ENCODE data around the gene ATP2B2. TPM values are rescaled to one million over a fixed set of nuclear protein-coding genes. Genes with fewer than 3 reads are reported as not detected.

The ATP2B2 gene
- total RNA-seq, 1 donor = not detected

- peaks cover 19% of the 10 kb centered on the region for H3K4me1 ChIP-seq (ENCODE audit: insufficient read depth, low read length)
- H3K4me3 ChIP-seq (ENCODE audit: low read length) = no peak overlapping the region
- H3K9me3 ChIP-seq (ENCODE audit: low read depth, low read length) = no peaks in the 10 kb centered on the region
- no peaks in the 10 kb centered on the region for H3K27me3 ChIP-seq (ENCODE audit: insufficient read depth, low read length)
Measured at GRCh38 chr3:10317961-10318350, 187.4 kb downstream of the ATP2B2 start.

DNA sequence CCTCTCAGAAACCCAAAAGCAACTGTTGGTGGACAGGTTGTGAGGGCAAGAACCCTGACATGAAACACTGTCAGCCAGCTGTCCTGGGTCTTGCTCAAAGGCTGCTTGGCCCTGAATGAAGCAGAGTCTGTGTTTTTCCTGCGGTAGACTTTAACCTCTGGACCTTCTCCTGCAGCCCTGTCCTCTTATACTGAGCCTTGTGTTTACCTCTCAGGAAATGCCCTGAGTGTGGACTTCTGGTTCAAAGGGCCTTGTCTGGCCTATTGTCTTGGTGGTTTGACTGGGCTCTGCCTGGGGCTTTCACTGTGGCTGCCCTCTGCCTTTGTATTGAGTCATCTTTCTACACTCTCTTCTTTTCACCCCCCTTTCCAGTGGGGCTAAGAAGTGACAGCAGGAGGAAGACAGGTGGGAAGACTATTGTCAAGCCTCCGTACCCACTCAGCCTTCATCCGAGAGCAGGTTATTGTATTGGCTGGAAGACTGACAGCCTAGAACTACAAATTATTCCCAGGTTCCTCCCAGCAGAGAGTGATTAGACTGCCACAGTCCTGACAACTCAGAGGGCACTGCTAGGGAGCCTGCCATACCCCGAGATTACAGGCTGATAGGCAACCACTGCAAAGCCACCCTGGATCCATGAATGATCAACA is 187.9 kb downstream of the ATP2B2 start:
- Histone ChIP-seq H3K27me3 (ENCODE audit: insufficient read depth, low read length) (no peaks in the 10 kb centered on the region), H3K4me1 (ENCODE audit: insufficient read depth, low read length) (peaks cover 19% of the 10 kb centered on the region), H3K9me3 (ENCODE audit: low read depth, low read length) (no peaks in the 10 kb centered on the region), H3K4me3 (ENCODE audit: low read length) (no peak overlapping the region)

DNA sequence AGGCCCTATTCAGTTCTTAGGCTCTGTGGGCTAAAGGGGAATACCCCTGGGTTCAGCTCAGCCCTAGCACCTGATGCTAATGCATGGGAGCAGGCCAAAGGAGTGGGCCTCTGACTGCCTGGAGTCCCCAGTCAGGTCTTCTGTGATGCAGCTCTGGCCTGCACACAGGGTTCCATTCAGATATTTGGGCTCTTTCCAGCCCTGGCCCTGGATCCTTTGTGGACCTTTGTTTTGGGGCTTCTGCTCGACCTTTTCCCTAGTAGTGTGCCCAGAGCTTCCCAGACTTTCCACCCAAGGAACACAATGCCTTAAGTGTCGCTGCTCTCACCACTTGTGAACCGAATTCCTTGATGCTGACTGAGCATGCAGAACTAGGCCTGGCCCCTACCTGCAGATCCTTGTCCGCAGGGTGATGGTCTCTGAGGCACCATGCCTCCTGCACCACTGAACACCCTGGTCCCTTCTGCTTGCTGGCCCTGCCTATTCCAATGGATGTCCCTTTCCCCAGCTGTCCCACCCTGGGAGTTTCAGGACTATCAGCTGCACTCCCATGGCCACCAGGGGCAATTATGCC is 189.5 kb downstream of the ATP2B2 start:
- H3K4me1 ChIP-seq (ENCODE audit: insufficient read depth, low read length) = peaks cover 14% of the 10 kb centered on the region
- no peaks in the 10 kb centered on the region for H3K9me3 ChIP-seq (ENCODE audit: low read depth, low read length)
- H3K27me3 ChIP-seq (ENCODE audit: insufficient read depth, low read length) = no peaks in the 10 kb centered on the region
- no peak overlapping the region for H3K4me3 ChIP-seq (ENCODE audit: low read length)

- Histone ChIP-seq H3K4me1 (ENCODE audit: insufficient read depth, low read length) (peaks cover 9% of the 10 kb centered on the region), H3K9me3 (ENCODE audit: low read depth, low read length) (no peaks in the 10 kb centered on the region), H3K27me3 (ENCODE audit: insufficient read depth, low read length) (no peaks in the 10 kb centered on the region), H3K4me3 (ENCODE audit: low read length) (no peak overlapping the region)
Measured at GRCh38 chr3:10315101-10315500, 190.3 kb downstream of the ATP2B2 start.

DNA sequence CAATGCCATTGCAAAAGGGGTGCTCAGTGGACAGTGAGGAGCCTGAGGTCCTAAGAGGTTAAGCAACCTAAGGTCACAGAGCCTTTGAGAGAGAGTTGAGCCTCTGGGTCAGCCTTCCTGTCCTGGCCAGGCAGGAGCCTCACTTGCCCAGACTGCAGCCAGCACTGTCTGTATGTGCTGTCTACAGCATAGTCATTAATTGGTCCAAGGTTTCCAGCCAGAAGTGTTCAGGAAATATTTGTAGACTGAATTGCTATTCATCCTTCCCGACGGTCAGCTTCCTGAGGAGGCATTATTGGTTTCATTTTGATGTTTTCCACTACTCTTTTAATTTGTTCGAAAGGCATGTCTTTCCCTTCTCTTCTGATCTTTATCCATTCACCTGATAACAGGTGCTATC is 192.5 kb downstream of the ATP2B2 start:
- Histone ChIP-seq H3K4me3 (ENCODE audit: low read length) (no peak overlapping the region), H3K27me3 (ENCODE audit: insufficient read depth, low read length) (no peaks in the 10 kb centered on the region), H3K4me1 (ENCODE audit: insufficient read depth, low read length) (no peaks in the 10 kb centered on the region), H3K9me3 (ENCODE audit: low read depth, low read length) (no peaks in the 10 kb centered on the region)

DNA sequence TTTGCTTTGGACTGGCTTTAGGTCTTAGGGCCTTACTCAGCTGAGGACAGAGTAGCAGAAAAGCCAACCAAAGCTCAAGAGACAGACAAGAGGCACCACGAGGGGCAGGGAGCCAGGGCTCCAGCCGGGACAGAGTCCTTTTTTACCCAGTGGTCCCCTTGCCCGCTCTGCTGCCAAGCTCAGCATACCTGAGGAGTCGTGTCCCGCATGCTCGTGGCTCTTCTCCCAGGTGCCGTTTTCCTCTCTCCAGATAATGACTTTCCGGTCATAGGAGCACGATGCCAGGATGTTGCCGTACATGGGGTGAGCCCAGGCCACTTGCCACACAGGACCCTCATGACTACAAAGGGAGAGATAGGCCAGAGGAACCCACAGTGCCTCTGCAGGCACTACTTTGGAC is 193.0 kb downstream of the ATP2B2 start:
- H3K9me3 ChIP-seq (ENCODE audit: low read depth, low read length) = no peaks in the 10 kb centered on the region
- no peaks in the 10 kb centered on the region for H3K4me1 ChIP-seq (ENCODE audit: insufficient read depth, low read length)
- H3K27me3 ChIP-seq (ENCODE audit: insufficient read depth, low read length) = no peaks in the 10 kb centered on the region
- H3K4me3 ChIP-seq (ENCODE audit: low read length) = no peak overlapping the region

GRCh38 chr3:10311710-10312109 is 193.7 kb downstream of the ATP2B2 start:
- no peaks in the 10 kb centered on the region for H3K4me1 ChIP-seq (ENCODE audit: insufficient read depth, low read length)
- H3K9me3 ChIP-seq (ENCODE audit: low read depth, low read length) = no peaks in the 10 kb centered on the region
- no peak overlapping the region for H3K4me3 ChIP-seq (ENCODE audit: low read length)
- H3K27me3 ChIP-seq (ENCODE audit: insufficient read depth, low read length) = no peaks in the 10 kb centered on the region

- H3K9me3 ChIP-seq (ENCODE audit: low read depth, low read length) = no peaks in the 10 kb centered on the region
- H3K4me1 ChIP-seq (ENCODE audit: insufficient read depth, low read length) = no peaks in the 10 kb centered on the region
- no peaks in the 10 kb centered on the region for H3K27me3 ChIP-seq (ENCODE audit: insufficient read depth, low read length)
- no peak overlapping the region for H3K4me3 ChIP-seq (ENCODE audit: low read length)
Measured at GRCh38 chr3:10310578-10310977, 194.8 kb downstream of the ATP2B2 start.

GRCh38 chr3:10309736-10310135 is 195.7 kb downstream of the ATP2B2 start:
- H3K9me3 ChIP-seq (ENCODE audit: low read depth, low read length) = no peaks in the 10 kb centered on the region
- H3K27me3 ChIP-seq (ENCODE audit: insufficient read depth, low read length) = no peaks in the 10 kb centered on the region
- H3K4me1 ChIP-seq (ENCODE audit: insufficient read depth, low read length) = no peaks in the 10 kb centered on the region
- H3K4me3 ChIP-seq (ENCODE audit: low read length) = no peak overlapping the region

DNA sequence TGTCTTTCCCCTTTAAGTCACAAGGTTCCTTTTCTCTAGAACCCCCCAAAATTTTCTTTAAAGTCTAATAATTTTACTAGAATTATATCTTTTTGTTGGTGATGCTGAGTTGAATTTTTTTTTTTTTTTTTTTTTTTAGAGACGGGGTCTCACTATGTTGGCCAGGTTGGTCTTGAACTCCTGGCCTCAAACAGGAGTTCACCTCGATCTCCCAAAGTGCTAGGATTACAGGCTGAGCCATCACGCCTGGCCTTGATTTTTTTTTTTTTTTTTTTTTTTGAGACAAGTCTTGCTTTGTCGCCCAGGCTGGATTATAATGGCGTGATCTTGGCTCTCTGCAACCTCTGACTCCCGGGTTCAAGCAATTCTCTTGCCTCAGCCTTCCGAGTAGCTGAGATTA is 196.7 kb downstream of the ATP2B2 start:
- no peaks in the 10 kb centered on the region for H3K4me1 ChIP-seq (ENCODE audit: insufficient read depth, low read length)
- H3K9me3 ChIP-seq (ENCODE audit: low read depth, low read length) = no peaks in the 10 kb centered on the region
- H3K27me3 ChIP-seq (ENCODE audit: insufficient read depth, low read length) = no peaks in the 10 kb centered on the region
- no peak overlapping the region for H3K4me3 ChIP-seq (ENCODE audit: low read length)

DNA sequence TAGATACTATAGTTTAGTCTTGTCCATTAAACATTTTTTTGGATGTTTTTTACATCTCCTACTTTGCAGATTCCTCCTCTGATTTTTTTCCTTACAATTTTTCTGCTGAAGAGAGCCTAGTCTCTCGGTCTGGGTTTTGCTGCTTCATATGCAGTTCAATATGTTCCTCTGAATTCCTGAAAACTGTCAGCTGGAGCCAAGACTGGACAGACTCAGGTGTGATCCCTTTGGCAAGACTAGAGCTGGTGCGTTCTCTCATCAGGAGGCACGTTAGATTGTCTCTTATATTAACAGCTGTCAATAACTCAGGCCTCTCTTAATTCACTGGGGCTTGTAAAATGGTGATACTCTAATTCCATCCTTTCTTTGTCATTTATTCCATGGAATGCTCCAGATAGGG is 199.2 kb downstream of the ATP2B2 start:
- no peaks in the 10 kb centered on the region for H3K9me3 ChIP-seq (ENCODE audit: low read depth, low read length)
- H3K4me3 ChIP-seq (ENCODE audit: low read length) = no peak overlapping the region
- no peaks in the 10 kb centered on the region for H3K27me3 ChIP-seq (ENCODE audit: insufficient read depth, low read length)
- no peaks in the 10 kb centered on the region for H3K4me1 ChIP-seq (ENCODE audit: insufficient read depth, low read length)

GRCh38 chr3:10305331-10305902 is 200.0 kb downstream of the ATP2B2 start:
- H3K4me3 ChIP-seq (ENCODE audit: low read length) = no peak overlapping the region
- no peaks in the 10 kb centered on the region for H3K9me3 ChIP-seq (ENCODE audit: low read depth, low read length)
- H3K27me3 ChIP-seq (ENCODE audit: insufficient read depth, low read length) = no peaks in the 10 kb centered on the region
- no peaks in the 10 kb centered on the region for H3K4me1 ChIP-seq (ENCODE audit: insufficient read depth, low read length)

DNA sequence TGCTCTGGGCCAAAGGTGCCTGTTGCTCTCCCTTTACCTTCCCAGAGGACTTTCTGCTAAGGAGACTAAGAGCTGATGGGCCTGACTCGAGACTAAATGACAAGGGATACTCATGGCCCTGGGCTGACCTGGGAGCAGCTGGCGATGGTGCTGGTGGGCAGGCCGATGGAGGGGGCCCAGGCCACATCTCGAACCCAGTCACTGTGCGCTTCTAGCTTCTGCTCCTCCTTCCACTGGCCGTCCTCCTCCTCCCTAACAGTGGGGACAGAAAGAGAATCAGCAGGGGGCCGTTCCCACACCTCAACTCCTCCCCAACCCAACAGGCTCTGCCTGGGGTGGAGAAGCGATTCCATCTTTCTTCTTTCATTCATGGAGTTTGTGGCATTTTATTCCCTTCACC is 200.5 kb downstream of the ATP2B2 start:
- no peak overlapping the region for H3K4me3 ChIP-seq (ENCODE audit: low read length)
- no peaks in the 10 kb centered on the region for H3K9me3 ChIP-seq (ENCODE audit: low read depth, low read length)
- H3K27me3 ChIP-seq (ENCODE audit: insufficient read depth, low read length) = no peaks in the 10 kb centered on the region
- no peaks in the 10 kb centered on the region for H3K4me1 ChIP-seq (ENCODE audit: insufficient read depth, low read length)

DNA sequence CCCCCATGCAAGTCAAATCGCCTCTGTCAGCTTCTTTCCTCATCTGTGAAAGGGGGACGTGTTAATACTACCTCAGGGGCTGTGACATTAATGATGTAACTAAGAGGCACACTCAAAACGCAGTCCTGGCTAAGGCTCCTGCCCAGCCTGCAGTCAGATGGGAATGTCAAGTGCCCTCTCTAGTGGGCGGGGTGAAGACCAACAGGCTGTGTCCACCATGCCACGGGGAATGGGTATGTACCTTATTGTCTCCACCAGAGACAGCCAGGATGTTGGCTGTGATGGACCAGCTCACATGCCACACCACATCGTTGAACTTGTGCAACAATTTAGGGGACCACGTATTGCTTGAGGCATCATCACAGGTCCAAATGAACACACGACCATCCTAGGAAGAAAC is 201.6 kb downstream of the ATP2B2 start:
- Histone ChIP-seq H3K9me3 (ENCODE audit: low read depth, low read length) (no peaks in the 10 kb centered on the region), H3K4me1 (ENCODE audit: insufficient read depth, low read length) (no peaks in the 10 kb centered on the region), H3K27me3 (ENCODE audit: insufficient read depth, low read length) (no peaks in the 10 kb centered on the region), H3K4me3 (ENCODE audit: low read length) (no peak overlapping the region)

DNA sequence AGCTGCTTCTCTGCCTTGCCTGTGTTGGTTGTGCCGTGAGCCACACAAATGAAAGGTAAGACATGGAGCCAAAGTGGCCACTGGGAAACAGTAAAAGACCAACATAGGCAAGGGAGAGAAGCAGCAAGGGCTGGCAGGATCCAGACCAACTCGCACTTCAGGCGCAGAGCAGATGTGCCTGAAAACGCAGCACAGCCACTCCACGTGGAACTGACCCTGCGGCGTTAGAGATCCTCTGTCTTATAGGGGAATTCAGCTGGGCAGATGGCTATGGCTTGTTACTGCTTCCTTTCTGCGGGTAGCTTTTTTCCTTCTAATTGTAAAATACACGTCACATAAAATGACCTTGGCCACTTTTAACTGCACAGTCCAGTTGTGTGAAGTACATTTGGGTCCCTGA is 202.3 kb downstream of the ATP2B2 start:
- no peaks in the 10 kb centered on the region for H3K9me3 ChIP-seq (ENCODE audit: low read depth, low read length)
- H3K27me3 ChIP-seq (ENCODE audit: insufficient read depth, low read length) = no peaks in the 10 kb centered on the region
- H3K4me3 ChIP-seq (ENCODE audit: low read length) = no peak overlapping the region
- no peaks in the 10 kb centered on the region for H3K4me1 ChIP-seq (ENCODE audit: insufficient read depth, low read length)

DNA sequence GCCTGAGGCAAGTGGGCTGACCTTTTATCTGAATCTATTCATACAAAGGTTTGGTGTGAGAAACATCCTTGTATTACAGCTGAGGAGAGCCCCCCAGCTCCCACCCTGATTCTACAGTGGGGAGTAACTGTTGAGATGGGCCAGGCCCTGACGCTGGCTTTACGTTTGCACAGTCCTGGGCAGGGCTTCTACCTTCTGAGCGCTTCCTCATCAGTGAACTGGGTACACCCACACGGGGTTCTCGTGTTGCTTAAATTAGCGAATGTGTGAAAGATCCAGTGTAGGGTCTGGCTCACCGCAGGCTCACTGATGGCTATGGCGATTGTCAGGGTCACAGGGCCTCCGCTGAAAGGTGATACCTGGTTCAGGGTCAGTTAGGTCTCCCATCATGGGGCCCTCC is 205.3 kb downstream of the ATP2B2 start:
- no peaks in the 10 kb centered on the region for H3K27me3 ChIP-seq (ENCODE audit: insufficient read depth, low read length)
- H3K4me3 ChIP-seq (ENCODE audit: low read length) = no peak overlapping the region
- H3K4me1 ChIP-seq (ENCODE audit: insufficient read depth, low read length) = no peaks in the 10 kb centered on the region
- H3K9me3 ChIP-seq (ENCODE audit: low read depth, low read length) = no peaks in the 10 kb centered on the region

Data from mononuclear cell (primary cell).